GM12872 (cell line): ENCODE measurements around the gene GRM2.

ENCODE experiments used
- CTCF ChIP-seq: IDR thresholded peaks from 3 replicates; pipeline ENCODE4 v1.5.1; 2011; ENCODE audit warnings: low read depth, mild to moderate bottlenecking, low read length, moderate library complexity; ENCODE audit not compliant: insufficient read depth

Gene GRM2

GRCh38 chr3:51715231-51715976 is 8.5 kb downstream of the GRM2 start:
- no peak for TF ChIP-seq CTCF

- TF ChIP-seq CTCF: no peak
These were observed 9.1 kb downstream of the GRM2 start for GRCh38 chr3:51715977-51716294.

GRCh38 chr3:51716805-51717204 is 9.9 kb downstream of the GRM2 start:
- TF ChIP-seq CTCF: no peak

- no peak for TF ChIP-seq CTCF
These were observed 10.6 kb downstream of the GRM2 start for GRCh38 chr3:51717446-51717845.

GRCh38 chr3:51717947-51718346 is 11.1 kb downstream of the GRM2 start:
- no peak for TF ChIP-seq CTCF

- TF ChIP-seq CTCF: peak; percentile 97
These were observed 11.9 kb downstream of the GRM2 start for GRCh38 chr3:51718547-51719409.

GRCh38 chr3:51719410-51720025 is 12.7 kb downstream of the GRM2 start:
- TF ChIP-seq CTCF: peak; percentile 40
